ENCODE results near the gene LUZP1.

The LUZP1 gene

GRCh38 chr1:23159963-23160877 lies 8.4 kb downstream of the LUZP1 start:
- TF ChIP-seq FOXP2 (optimal IDR thresholded peaks at IDR 0.05; ENCODE audit: borderline replicate concordance, extremely low read depth, extremely low read length, insufficient read depth) (no peak), TAF1 (IDR thresholded peaks at IDR 0.05; ENCODE audit: borderline replicate concordance, insufficient read depth, low read length) (no peak), POLR2AphosphoS5 (IDR thresholded peaks at IDR 0.05; ENCODE audit: low read depth, low read length) (no peak), SIN3A (IDR thresholded peaks at IDR 0.05; ENCODE audit: borderline replicate concordance, insufficient read depth, low read length) (no peak), REST (IDR thresholded peaks at IDR 0.05; ENCODE audit: insufficient read depth in 1 of 2, low read depth in 2 of 2, low read length in 2 of 2) (no peak)

GRCh38 chr1:23156940-23157339 lies 11.7 kb downstream of the LUZP1 start:
- no peak for TF ChIP-seq REST (IDR thresholded peaks at IDR 0.05; ENCODE audit: insufficient read depth in 1 of 2, low read depth in 2 of 2, low read length in 2 of 2)
- TF ChIP-seq TAF1 (IDR thresholded peaks at IDR 0.05; ENCODE audit: borderline replicate concordance, insufficient read depth, low read length), result no peak
- TF ChIP-seq FOXP2 (optimal IDR thresholded peaks at IDR 0.05; ENCODE audit: borderline replicate concordance, extremely low read depth, extremely low read length, insufficient read depth), result no peak
- no peak for TF ChIP-seq POLR2AphosphoS5 (IDR thresholded peaks at IDR 0.05; ENCODE audit: low read depth, low read length)
- no peak for TF ChIP-seq SIN3A (IDR thresholded peaks at IDR 0.05; ENCODE audit: borderline replicate concordance, insufficient read depth, low read length)

- no peak for TF ChIP-seq REST (IDR thresholded peaks at IDR 0.05; ENCODE audit: insufficient read depth in 1 of 2, low read depth in 2 of 2, low read length in 2 of 2)
- TF ChIP-seq SIN3A (IDR thresholded peaks at IDR 0.05; ENCODE audit: borderline replicate concordance, insufficient read depth, low read length), result no peak
- no peak for TF ChIP-seq TAF1 (IDR thresholded peaks at IDR 0.05; ENCODE audit: borderline replicate concordance, insufficient read depth, low read length)
- TF ChIP-seq POLR2AphosphoS5 (IDR thresholded peaks at IDR 0.05; ENCODE audit: low read depth, low read length), result no peak
- TF ChIP-seq FOXP2 (optimal IDR thresholded peaks at IDR 0.05; ENCODE audit: borderline replicate concordance, extremely low read depth, extremely low read length, insufficient read depth), result no peak
Measured at GRCh38 chr1:23152966-23153684, 15.5 kb downstream of the LUZP1 start.

- TF ChIP-seq POLR2AphosphoS5 (IDR thresholded peaks at IDR 0.05; ENCODE audit: low read depth, low read length) (no peak), REST (IDR thresholded peaks at IDR 0.05; ENCODE audit: insufficient read depth in 1 of 2, low read depth in 2 of 2, low read length in 2 of 2) (no peak), SIN3A (IDR thresholded peaks at IDR 0.05; ENCODE audit: borderline replicate concordance, insufficient read depth, low read length) (no peak), FOXP2 (optimal IDR thresholded peaks at IDR 0.05; ENCODE audit: borderline replicate concordance, extremely low read depth, extremely low read length, insufficient read depth) (no peak), TAF1 (IDR thresholded peaks at IDR 0.05; ENCODE audit: borderline replicate concordance, insufficient read depth, low read length) (no peak)
Measured at GRCh38 chr1:23150742-23151141, 17.9 kb downstream of the LUZP1 start.
